HepG2 (cell line): Measurements from ENCODE around the gene ENAH. TPM values are rescaled to one million over a fixed set of nuclear protein-coding genes. Genes with fewer than 3 reads are reported as not detected.

ENCODE experiments used
- ASH2L ChIP-seq: fragments of 300-600, 200-600 bp; sonication (generic); IDR thresholded peaks from 2 replicates; pipeline ENCODE4 v1.7.0; 2017; ENCODE audit warnings: low read depth, mild to moderate bottlenecking, moderate library complexity, mixed read lengths, low read length; ENCODE audit not compliant: insufficient read length
- FOXO1 ChIP-seq: sonication (generic); formaldehyde crosslinking; IDR thresholded peaks from 2 replicates; pipeline ENCODE4 v1.4.0; 2020; ENCODE audit warnings: missing genetic modification reagents
- KLF11 ChIP-seq: IDR thresholded peaks from 2 replicates; pipeline ENCODE4 v1.6.1; 2016; ENCODE audit warnings: missing compliant biosample characterization
- NFE2L1 ChIP-seq: sonication (generic); formaldehyde crosslinking; IDR thresholded peaks from 2 replicates; pipeline ENCODE4 v1.4.0; 2020; ENCODE audit warnings: missing genetic modification reagents, mild to moderate bottlenecking, borderline replicate concordance
- NFKB2 ChIP-seq: sonication (generic); formaldehyde crosslinking; IDR thresholded peaks from 2 replicates; pipeline ENCODE4 v1.4.0; 2020; ENCODE audit warnings: missing genetic modification reagents, borderline replicate concordance
- NR2F6 ChIP-seq, 2 experiments: IDR thresholded peaks; 2 replicates each; pipeline ENCODE4 v1.6.1; 2016; ENCODE audit warnings: antibody characterized with exemption in 1 of 2, mild to moderate bottlenecking in 1 of 2
- NR3C1 ChIP-seq: sonication (generic); formaldehyde crosslinking; IDR thresholded peaks from 2 replicates; pipeline ENCODE4 v1.4.0; 2020; ENCODE audit warnings: missing genetic modification reagents
- POLR2A ChIP-seq, 2 experiments: IDR thresholded peaks; 2 replicates each; pipeline ENCODE4 v1.6.1; 2011; ENCODE audit warnings: low read depth in 2 of 2, low read length in 2 of 2, mild to moderate bottlenecking in 1 of 2, moderate library complexity in 1 of 2; ENCODE audit not compliant: insufficient read depth in 1 of 2
- RFX3 ChIP-seq: IDR thresholded peaks from 2 replicates; pipeline ENCODE4 v1.6.1; 2016; ENCODE audit warnings: missing biosample characterization, missing genetic modification reagents
- SALL2 ChIP-seq: sonication (generic); formaldehyde crosslinking; IDR thresholded peaks from 2 replicates; pipeline ENCODE4 v1.8.1; 2023; ENCODE audit warnings: mild to moderate bottlenecking, missing genetic modification reagents, inconsistent platforms
- SRY ChIP-seq: sonication (generic); formaldehyde crosslinking; IDR thresholded peaks from 2 replicates; pipeline ENCODE4 v1.8.0; 2022; ENCODE audit warnings: mild to moderate bottlenecking, missing genetic modification reagents
- TCF7 ChIP-seq: sonication (generic); IDR thresholded peaks from 2 replicates; pipeline ENCODE4 v1.6.1; 2016; ENCODE audit warnings: antibody characterized with exemption, low read depth
- YEATS2 ChIP-seq: sonication (generic); formaldehyde crosslinking; IDR thresholded peaks from 2 replicates; pipeline ENCODE4 v1.4.0; 2020; ENCODE audit warnings: missing genetic modification reagents, borderline replicate concordance
- ZNF598 ChIP-seq: sonication (generic); formaldehyde crosslinking; IDR thresholded peaks from 2 replicates; pipeline ENCODE4 v1.5.1; 2020; ENCODE audit warnings: mild to moderate bottlenecking, missing genetic modification reagents, borderline replicate concordance
- ZNF629 ChIP-seq: sonication (generic); formaldehyde crosslinking; conservative IDR thresholded peaks from 2 replicates; pipeline ENCODE4 v1.5.0; 2020; ENCODE audit warnings: missing genetic modification reagents
- polyA plus RNA-seq, 8 experiments: library from polyadenylated mRNA; depleted of rRNA in 3 of 8; stranded (reverse) in 7 of 8; unstranded in 1 of 8; fragments of >200 nt; fragmentation: Illumina TruSeq in 4 of 8; extraction: Trizol in 4 of 8; gene quantifications; 2 replicates each; pipeline versions ENCODE4 v1.2.1 to v1.2.3, GENCODE V29; 2011 to 2016; ENCODE audit warnings: low read depth in 4 of 8, missing spikeins in 1 of 8, mixed read lengths in 1 of 8; ENCODE audit not compliant: insufficient read depth in 1 of 8
- total RNA-seq, 5 experiments: library from RNA; depleted of rRNA; stranded (reverse); fragments of >200 nt; fragmentation: Illumina TruSeq; extraction: Trizol; gene quantifications; 2 replicates each; pipeline ENCODE4 v1.2.3, GENCODE V29; 2016; ENCODE audit warnings: low read depth in 1 of 5
- TF ChIP-seq, protein P1 (sequence below): sonication (generic); formaldehyde crosslinking; IDR thresholded peaks from 2 replicates; pipeline ENCODE4 v1.5.1; 2020; ENCODE audit warnings: mild to moderate bottlenecking, missing genetic modification reagents, moderate library complexity
- TF ChIP-seq, protein P2 (sequence below): sonication (generic); formaldehyde crosslinking; IDR thresholded peaks from 2 replicates; pipeline ENCODE4 v1.4.0; 2020; ENCODE audit warnings: missing genetic modification reagents
- TF ChIP-seq, protein P3 (sequence below): sonication (generic); formaldehyde crosslinking; IDR thresholded peaks from 2 replicates; pipeline ENCODE4 v1.4.0; 2020; ENCODE audit warnings: mild to moderate bottlenecking, low read depth, missing genetic modification reagents
- TF ChIP-seq, protein P4 (sequence below): IDR thresholded peaks from 2 replicates; pipeline ENCODE4 v1.6.1; 2016; ENCODE audit warnings: low read depth
- TF ChIP-seq, protein P5 (sequence below): sonication (generic); formaldehyde crosslinking; IDR thresholded peaks from 2 replicates; pipeline ENCODE4 v1.8.0; 2022; ENCODE audit warnings: mild to moderate bottlenecking, missing genetic modification reagents, moderate library complexity

Gene ENAH
- total and polyA plus RNA-seq, 2 of the 13 experiments (the other 11 are each of a cell fraction or from before 2014, with no cell fraction given), result 22.1 to 58.3 TPM

DNA sequence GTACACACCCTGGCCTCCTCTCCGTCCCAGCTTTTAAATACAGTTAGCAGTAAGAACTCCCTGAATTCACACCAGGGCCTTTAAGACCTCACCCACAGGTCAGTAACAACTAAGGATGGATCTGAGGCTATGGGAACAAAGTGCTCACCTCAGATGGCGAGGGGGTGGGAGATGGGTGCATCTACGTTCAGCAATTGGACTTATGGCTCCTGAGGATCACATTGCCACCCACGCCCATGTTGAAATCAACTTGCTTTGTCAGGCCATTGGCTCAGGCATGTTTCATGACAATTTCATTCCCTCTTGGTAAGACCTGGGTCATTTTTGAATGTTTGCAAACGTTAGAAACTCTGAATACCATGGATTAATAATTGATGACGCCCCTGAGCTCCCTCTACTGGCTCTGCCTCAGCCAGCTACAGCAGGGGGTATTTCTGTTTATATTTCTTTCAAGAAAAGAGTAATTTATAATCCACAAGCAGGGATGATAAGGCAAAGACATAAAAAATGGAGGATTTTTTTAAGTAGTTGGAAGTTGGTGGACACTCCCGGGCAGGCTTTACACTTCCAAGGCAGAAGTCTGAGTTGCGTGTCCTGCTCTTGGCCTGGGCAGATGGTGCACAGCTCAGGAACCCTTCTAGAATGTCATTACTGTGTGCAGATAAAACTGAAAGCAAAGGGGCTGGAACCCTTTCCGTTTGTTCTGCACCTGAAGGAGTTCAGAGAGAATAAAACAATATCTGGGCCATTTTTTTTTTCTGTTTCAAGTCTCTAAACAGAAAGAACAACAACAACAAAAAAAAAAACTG is 211.4 kb downstream of the ENAH start (continued):
- TF ChIP-seq, protein P1, sequence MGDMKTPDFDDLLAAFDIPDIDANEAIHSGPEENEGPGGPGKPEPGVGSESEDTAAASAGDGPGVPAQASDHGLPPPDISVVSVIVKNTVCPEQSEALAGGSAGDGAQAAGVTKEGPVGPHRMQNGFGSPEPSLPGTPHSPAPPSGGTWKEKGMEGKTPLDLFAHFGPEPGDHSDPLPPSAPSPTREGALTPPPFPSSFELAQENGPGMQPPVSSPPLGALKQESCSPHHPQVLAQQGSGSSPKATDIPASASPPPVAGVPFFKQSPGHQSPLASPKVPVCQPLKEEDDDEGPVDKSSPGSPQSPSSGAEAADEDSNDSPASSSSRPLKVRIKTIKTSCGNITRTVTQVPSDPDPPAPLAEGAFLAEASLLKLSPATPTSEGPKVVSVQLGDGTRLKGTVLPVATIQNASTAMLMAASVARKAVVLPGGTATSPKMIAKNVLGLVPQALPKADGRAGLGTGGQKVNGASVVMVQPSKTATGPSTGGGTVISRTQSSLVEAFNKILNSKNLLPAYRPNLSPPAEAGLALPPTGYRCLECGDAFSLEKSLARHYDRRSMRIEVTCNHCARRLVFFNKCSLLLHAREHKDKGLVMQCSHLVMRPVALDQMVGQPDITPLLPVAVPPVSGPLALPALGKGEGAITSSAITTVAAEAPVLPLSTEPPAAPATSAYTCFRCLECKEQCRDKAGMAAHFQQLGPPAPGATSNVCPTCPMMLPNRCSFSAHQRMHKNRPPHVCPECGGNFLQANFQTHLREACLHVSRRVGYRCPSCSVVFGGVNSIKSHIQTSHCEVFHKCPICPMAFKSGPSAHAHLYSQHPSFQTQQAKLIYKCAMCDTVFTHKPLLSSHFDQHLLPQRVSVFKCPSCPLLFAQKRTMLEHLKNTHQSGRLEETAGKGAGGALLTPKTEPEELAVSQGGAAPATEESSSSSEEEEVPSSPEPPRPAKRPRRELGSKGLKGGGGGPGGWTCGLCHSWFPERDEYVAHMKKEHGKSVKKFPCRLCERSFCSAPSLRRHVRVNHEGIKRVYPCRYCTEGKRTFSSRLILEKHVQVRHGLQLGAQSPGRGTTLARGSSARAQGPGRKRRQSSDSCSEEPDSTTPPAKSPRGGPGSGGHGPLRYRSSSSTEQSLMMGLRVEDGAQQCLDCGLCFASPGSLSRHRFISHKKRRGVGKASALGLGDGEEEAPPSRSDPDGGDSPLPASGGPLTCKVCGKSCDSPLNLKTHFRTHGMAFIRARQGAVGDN (CRISPR knock-in tag), result no peak
- TF ChIP-seq, protein P2, sequence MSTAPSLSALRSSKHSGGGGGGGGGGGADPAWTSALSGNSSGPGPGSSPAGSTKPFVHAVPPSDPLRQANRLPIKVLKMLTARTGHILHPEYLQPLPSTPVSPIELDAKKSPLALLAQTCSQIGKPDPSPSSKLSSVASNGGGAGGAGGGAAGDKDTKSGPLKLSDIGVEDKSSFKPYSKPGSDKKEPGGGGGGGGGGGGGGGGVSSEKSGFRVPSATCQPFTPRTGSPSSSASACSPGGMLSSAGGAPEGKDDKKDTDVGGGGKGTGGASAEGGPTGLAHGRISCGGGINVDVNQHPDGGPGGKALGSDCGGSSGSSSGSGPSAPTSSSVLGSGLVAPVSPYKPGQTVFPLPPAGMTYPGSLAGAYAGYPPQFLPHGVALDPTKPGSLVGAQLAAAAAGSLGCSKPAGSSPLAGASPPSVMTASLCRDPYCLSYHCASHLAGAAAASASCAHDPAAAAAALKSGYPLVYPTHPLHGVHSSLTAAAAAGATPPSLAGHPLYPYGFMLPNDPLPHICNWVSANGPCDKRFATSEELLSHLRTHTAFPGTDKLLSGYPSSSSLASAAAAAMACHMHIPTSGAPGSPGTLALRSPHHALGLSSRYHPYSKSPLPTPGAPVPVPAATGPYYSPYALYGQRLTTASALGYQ (CRISPR knock-in tag), result no peak
- TF ChIP-seq FOXO1 (CRISPR knock-in tag), result no peak
- no peak for TF ChIP-seq RFX3
- TF ChIP-seq, protein P3, sequence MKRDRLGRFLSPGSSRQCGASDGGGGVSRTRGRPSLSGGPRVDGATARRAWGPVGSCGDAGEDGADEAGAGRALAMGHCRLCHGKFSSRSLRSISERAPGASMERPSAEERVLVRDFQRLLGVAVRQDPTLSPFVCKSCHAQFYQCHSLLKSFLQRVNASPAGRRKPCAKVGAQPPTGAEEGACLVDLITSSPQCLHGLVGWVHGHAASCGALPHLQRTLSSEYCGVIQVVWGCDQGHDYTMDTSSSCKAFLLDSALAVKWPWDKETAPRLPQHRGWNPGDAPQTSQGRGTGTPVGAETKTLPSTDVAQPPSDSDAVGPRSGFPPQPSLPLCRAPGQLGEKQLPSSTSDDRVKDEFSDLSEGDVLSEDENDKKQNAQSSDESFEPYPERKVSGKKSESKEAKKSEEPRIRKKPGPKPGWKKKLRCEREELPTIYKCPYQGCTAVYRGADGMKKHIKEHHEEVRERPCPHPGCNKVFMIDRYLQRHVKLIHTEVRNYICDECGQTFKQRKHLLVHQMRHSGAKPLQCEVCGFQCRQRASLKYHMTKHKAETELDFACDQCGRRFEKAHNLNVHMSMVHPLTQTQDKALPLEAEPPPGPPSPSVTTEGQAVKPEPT (CRISPR knock-in tag), result no peak
- no peak for TF ChIP-seq NFE2L1
- TF ChIP-seq, protein P4, sequence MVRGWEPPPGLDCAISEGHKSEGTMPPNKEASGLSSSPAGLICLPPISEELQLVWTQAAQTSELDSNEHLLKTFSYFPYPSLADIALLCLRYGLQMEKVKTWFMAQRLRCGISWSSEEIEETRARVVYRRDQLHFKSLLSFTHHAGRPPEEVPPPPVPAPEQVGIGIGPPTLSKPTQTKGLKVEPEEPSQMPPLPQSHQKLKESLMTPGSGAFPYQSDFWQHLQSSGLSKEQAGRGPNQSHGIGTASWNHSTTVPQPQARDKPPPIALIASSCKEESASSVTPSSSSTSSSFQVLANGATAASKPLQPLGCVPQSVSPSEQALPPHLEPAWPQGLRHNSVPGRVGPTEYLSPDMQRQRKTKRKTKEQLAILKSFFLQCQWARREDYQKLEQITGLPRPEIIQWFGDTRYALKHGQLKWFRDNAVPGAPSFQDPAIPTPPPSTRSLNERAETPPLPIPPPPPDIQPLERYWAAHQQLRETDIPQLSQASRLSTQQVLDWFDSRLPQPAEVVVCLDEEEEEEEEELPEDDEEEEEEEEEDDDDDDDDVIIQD (CRISPR knock-in tag), result peak; percentile 74; the same call in 1 of the 2 replicates
- no peak for TF ChIP-seq YEATS2 (CRISPR knock-in tag)
- TF ChIP-seq NR3C1 (CRISPR knock-in tag), result no peak
- peak; percentile 19 for TF ChIP-seq ASH2L
- TF ChIP-seq SRY, result no peak
- no peak for TF ChIP-seq ZNF629
- TF ChIP-seq POLR2A (IDR thresholded peaks at IDR 0.05; ENCODE audit: insufficient read depth in 1 of 2, low read depth in 2 of 2, low read length in 2 of 2), result peak; percentile 25 to 58; a peak in 3 of 4 replicates
- no peak for TF ChIP-seq NFKB2 (CRISPR knock-in tag)
- no peak for TF ChIP-seq NR2F6 (IDR thresholded peaks at IDR 0.05)
- TF ChIP-seq NR2F6 (CRISPR knock-in tag; IDR thresholded peaks at IDR 0.05), result no peak
- no peak for TF ChIP-seq TCF7
- TF ChIP-seq, protein P5, sequence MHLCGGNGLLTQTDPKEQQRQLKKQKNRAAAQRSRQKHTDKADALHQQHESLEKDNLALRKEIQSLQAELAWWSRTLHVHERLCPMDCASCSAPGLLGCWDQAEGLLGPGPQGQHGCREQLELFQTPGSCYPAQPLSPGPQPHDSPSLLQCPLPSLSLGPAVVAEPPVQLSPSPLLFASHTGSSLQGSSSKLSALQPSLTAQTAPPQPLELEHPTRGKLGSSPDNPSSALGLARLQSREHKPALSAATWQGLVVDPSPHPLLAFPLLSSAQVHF, result no peak
- no peak for TF ChIP-seq KLF11
- TF ChIP-seq SALL2 (CRISPR knock-in tag), result no peak
- TF ChIP-seq ZNF598 (CRISPR knock-in tag), result no peak
